H1 (cell line): Measurements from ENCODE around the gene PEX14. TPM values are rescaled to one million over a fixed set of nuclear protein-coding genes. Genes with fewer than 3 reads are reported as not detected.

Source experiments
- CTCF ChIA-PET: fragments of 300-600 bp; sonication (Branson Sonifier 250); formaldehyde crosslinking; loops from one replicate; lab custom pipeline; 2021; ENCODE audit not compliant: partially characterized antibody; lab: Charles Lee
- POLR2A ChIA-PET: fragments of 300-600 bp; sonication (Branson Sonifier 250); formaldehyde crosslinking; loops from one replicate; lab custom pipeline; 2021; ENCODE audit warnings: inconsistent platforms; ENCODE audit not compliant: partially characterized antibody; lab: Charles Lee
- DNase-seq, 2 experiments: peaks; one replicate each; pipeline versions ENCODE4 v3.0.0 to v3.0.0-alpha.2; 2010 to 2022; ENCODE audit warnings: low spot score in 2 of 2, low read depth in 1 of 2, mixed read lengths in 1 of 2
- FAIRE-seq: peaks from 2 replicates; lab custom pipeline; 2011; peaks lifted over from hg19 to GRCh38; lab: Jason Lieb, UNC
- H2AFZ ChIP-seq: 2 replicates; pipeline ENCODE4 v1.8.1; 2012; ENCODE audit warnings: low read length, inconsistent platforms
- H2AK5ac ChIP-seq: 2 replicates; pipeline ENCODE4 v1.6.1; 2013; ENCODE audit warnings: low read depth, low read length
- H2BK120ac ChIP-seq: replicated peaks from 2 replicates; pipeline ENCODE3; 2013; ENCODE audit warnings: low read depth, low read length, inconsistent platforms
- H2BK12ac ChIP-seq: 2 replicates; pipeline ENCODE4 v1.6.1; 2013; ENCODE audit warnings: low read depth, low read length
- H2BK15ac ChIP-seq: 2 replicates; pipeline ENCODE4 v1.6.1; 2013; ENCODE audit warnings: low read length
- H2BK20ac ChIP-seq: 2 replicates; pipeline ENCODE4 v1.6.1; 2013; ENCODE audit warnings: low read length
- H2BK5ac ChIP-seq: 2 replicates; pipeline ENCODE4 v1.6.1; 2013; ENCODE audit warnings: low read depth, low read length
- H3K14ac ChIP-seq: 2 replicates; pipeline ENCODE4 v1.6.1; 2013; ENCODE audit warnings: inconsistent platforms; ENCODE audit not compliant: insufficient read length
- H3K18ac ChIP-seq: 2 replicates; pipeline ENCODE4 v1.6.1; 2013; ENCODE audit warnings: low read length; ENCODE audit errors: extremely low read depth
- H3K23ac ChIP-seq: 2 replicates; pipeline ENCODE4 v1.6.1; 2013; ENCODE audit warnings: inconsistent platforms; ENCODE audit not compliant: insufficient read length
- H3K23me2 ChIP-seq: 2 replicates; pipeline ENCODE4 v1.6.1; 2013; ENCODE audit warnings: low read depth, low read length
- H3K27ac ChIP-seq: 2 replicates; pipeline ENCODE4 v1.6.1; 2011; ENCODE audit warnings: low read depth, low read length, inconsistent platforms
- H3K27me3 ChIP-seq, 4 experiments: replicated peaks in 1 of 4; 1 replicate in 1 of 4; 2 replicates in 3 of 4; pipeline versions ENCODE4 v1.6.1 to v1.8.1; 2011 to 2013; ENCODE audit warnings: low read length in 3 of 4, mild to moderate bottlenecking in 3 of 4, inconsistent platforms in 2 of 4, mixed read lengths in 2 of 4, moderate library complexity in 1 of 4; ENCODE audit not compliant: control insufficient read depth in 3 of 4, insufficient read depth in 3 of 4; ENCODE audit errors: extremely low read depth in 1 of 4
- H3K36me3 ChIP-seq, 4 experiments: 2 replicates each; pipeline versions ENCODE4 v1.6.1 to v1.8.1; 2011 to 2013; ENCODE audit warnings: mild to moderate bottlenecking in 4 of 4, low read length in 3 of 4, moderate library complexity in 2 of 4, control low read depth in 1 of 4, inconsistent platforms in 1 of 4; ENCODE audit not compliant: insufficient read depth in 4 of 4, control insufficient read depth in 2 of 4
- H3K4ac ChIP-seq: replicated peaks from 2 replicates; pipeline ENCODE3; 2013; ENCODE audit warnings: low read length, low read depth, mixed read lengths, inconsistent platforms; ENCODE audit not compliant: insufficient read length
- H3K4me1 ChIP-seq, 4 experiments: replicated peaks in 1 of 4; 1 replicate in 1 of 4; 2 replicates in 3 of 4; pipeline versions ENCODE4 v1.6.1 to v1.8.1; 2011 to 2013; ENCODE audit warnings: low read length in 3 of 4, inconsistent platforms in 2 of 4, mixed read lengths in 1 of 4; ENCODE audit not compliant: insufficient read depth in 4 of 4, control insufficient read depth in 3 of 4
- H3K4me2 ChIP-seq, 2 experiments: 2 replicates each; pipeline versions ENCODE4 v1.6.1 to v1.8.1; 2011 to 2013; ENCODE audit warnings: low read depth in 2 of 2, low read length in 2 of 2, control low read depth in 1 of 2, inconsistent platforms in 1 of 2, mild to moderate bottlenecking in 1 of 2; ENCODE audit not compliant: insufficient read depth in 1 of 2
- H3K4me3 ChIP-seq, 4 experiments: fragments of 200-600, 300-600 bp in 1 of 4; sonication (generic), shearing (Covaris generic), sonication (Bioruptor Twin) in 1 of 4; 2 replicates each; pipeline versions ENCODE4 v1.5.1 to v1.8.1; 2011 to 2016; ENCODE audit warnings: low read length in 4 of 4, low read depth in 3 of 4, control low read depth in 2 of 4, inconsistent platforms in 2 of 4, mild to moderate bottlenecking in 2 of 4, mixed read lengths in 1 of 4, moderate library complexity in 1 of 4; ENCODE audit not compliant: insufficient read depth in 2 of 4; ENCODE audit errors: extremely low read depth in 1 of 4
- H3K56ac ChIP-seq: replicated peaks from 2 replicates; pipeline ENCODE3; 2013; ENCODE audit warnings: low read depth, mild to moderate bottlenecking, mixed read lengths, low read length, inconsistent platforms; ENCODE audit not compliant: insufficient read length
- H3K79me1 ChIP-seq: 2 replicates; pipeline ENCODE4 v1.6.1; 2013; ENCODE audit warnings: low read depth, low read length, control low read depth
- H3K79me2 ChIP-seq, 2 experiments: 2 replicates each; pipeline versions ENCODE4 v1.6.1 to v1.8.1; 2012 to 2013; ENCODE audit warnings: low read length in 2 of 2, mild to moderate bottlenecking in 2 of 2, inconsistent platforms in 1 of 2; ENCODE audit not compliant: insufficient read depth in 2 of 2, control insufficient read depth in 1 of 2
- H3K9ac ChIP-seq, 4 experiments: replicated peaks in 1 of 4; 1 replicate in 1 of 4; 2 replicates in 3 of 4; pipeline versions ENCODE4 v1.6.1 to v1.8.1; 2011 to 2013; ENCODE audit warnings: low read depth in 3 of 4, low read length in 3 of 4, control low read depth in 2 of 4, mild to moderate bottlenecking in 2 of 4, moderate library complexity in 2 of 4, inconsistent platforms in 1 of 4; ENCODE audit errors: extremely low read depth in 1 of 4
- H3K9me3 ChIP-seq, 2 experiments: 2 replicates each; pipeline versions ENCODE4 v1.6.1 to v1.8.1; 2012 to 2013; ENCODE audit warnings: mild to moderate bottlenecking in 2 of 2, moderate library complexity in 2 of 2, control low read depth in 1 of 2, inconsistent platforms in 1 of 2, low read depth in 1 of 2, low read length in 1 of 2, mixed read lengths in 1 of 2; ENCODE audit not compliant: insufficient read depth in 2 of 2
- H4K20me1 ChIP-seq, 2 experiments: replicated peaks in 1 of 2; 2 replicates each; pipeline versions ENCODE3 to v1.8.1; 2011 to 2013; ENCODE audit warnings: inconsistent platforms in 2 of 2, low read length in 2 of 2, mild to moderate bottlenecking in 1 of 2; ENCODE audit not compliant: insufficient read depth in 2 of 2, control insufficient read depth in 1 of 2
- H4K5ac ChIP-seq: 2 replicates; pipeline ENCODE4 v1.6.1; 2013; ENCODE audit warnings: low read length, low read depth, mixed read lengths, inconsistent platforms; ENCODE audit not compliant: insufficient read length
- H4K8ac ChIP-seq: 2 replicates; pipeline ENCODE4 v1.8.0; 2013; ENCODE audit warnings: mild to moderate bottlenecking, moderate library complexity, low read length, inconsistent platforms; ENCODE audit not compliant: insufficient read depth; ENCODE audit errors: extremely low read depth
- H4K91ac ChIP-seq: replicated peaks from 2 replicates; pipeline ENCODE3; 2013; ENCODE audit warnings: low read length, mixed read lengths, inconsistent platforms; ENCODE audit not compliant: insufficient read length
- KDM4A ChIP-seq: IDR thresholded peaks from one replicate; pipeline ENCODE4 v1.7.1; 2012; ENCODE audit warnings: low read depth, mild to moderate bottlenecking, moderate library complexity, low read length, inconsistent platforms; ENCODE audit not compliant: severe bottlenecking
- MAFK ChIP-seq: IDR thresholded peaks from 2 replicates; pipeline ENCODE4 v1.6.1; 2012; ENCODE audit warnings: low read depth, mild to moderate bottlenecking, improper control_type of control experiment, low read length
- POU5F1 ChIP-seq: IDR thresholded peaks from 2 replicates; pipeline ENCODE4 v1.6.1; 2011; ENCODE audit warnings: low read depth, mild to moderate bottlenecking, low read length, moderate library complexity
- SIN3A ChIP-seq, 2 experiments: IDR thresholded peaks in 1 of 2; conservative IDR thresholded peaks in 1 of 2; 2 replicates each; pipeline ENCODE4 v1.6.1; 2011 to 2012; ENCODE audit warnings: low read length in 2 of 2, improper control_type of control experiment in 1 of 2, low read depth in 1 of 2, mild to moderate bottlenecking in 1 of 2
- SP1 ChIP-seq: IDR thresholded peaks from 2 replicates; pipeline ENCODE4 v1.6.1; 2011; ENCODE audit warnings: low read depth, low read length
- TCF12 ChIP-seq: IDR thresholded peaks from 2 replicates; pipeline ENCODE4 v1.6.1; 2011; ENCODE audit warnings: low read depth, mild to moderate bottlenecking, low read length
- ZNF274 ChIP-seq: IDR thresholded peaks from 2 replicates; pipeline ENCODE4 v1.7.0; 2012; ENCODE audit warnings: low read length, borderline replicate concordance; ENCODE audit errors: extremely low read depth
- WGBS, 2 experiments: shearing (Covaris generic) in 1 of 2; methylation state at CpG; one replicate each; pipeline versions ENCODE4 v1.1.6 to v1.1.7; 2013 to 2015; ENCODE audit warnings: low lambda C conversion rate in 2 of 2, mixed read lengths in 2 of 2, inconsistent platforms in 1 of 2, low coverage in 1 of 2, missing lambda C conversion rate in 1 of 2; ENCODE audit not compliant: insufficient replicate concordance in 2 of 2, insufficient coverage in 1 of 2, insufficient read length in 1 of 2; ENCODE audit errors: extremely low coverage in 1 of 2, missing lambda C conversion rate in 1 of 2; 5-methylcytosine and 5-hydroxymethylcytosine counted together
- polyA plus RNA-seq, 7 experiments: library from polyadenylated mRNA; depleted of rRNA in 3 of 7; stranded (reverse) in 5 of 7; unstranded in 2 of 7; fragments of >200 nt in 5 of 7; fragments of 200-250 nt in 2 of 7; gene quantifications; 1 replicate in 5 of 7; 2 replicates in 1 of 7; 4 replicates in 1 of 7; pipeline versions ENCODE4 v1.2.1 to v1.2.3, GENCODE V29; 2011 to 2013; ENCODE audit warnings: missing spikeins in 2 of 7, mixed read lengths in 2 of 7
- total RNA-seq: library from RNA; stranded (reverse); fragmentation: NEBNext Ultra II Directional; extraction: Animal tissue kit (Norgen Biotek cat#: 25700); gene quantifications from 2 replicates; pipeline ENCODE4 v1.2.1, GENCODE V29; 2021

Gene PEX14
- total and polyA plus RNA-seq, 2 of the 8 experiments (the other 6 are each of a cell fraction or from before 2014, with no cell fraction given), result 13.0 to 19.8 TPM

DNA sequence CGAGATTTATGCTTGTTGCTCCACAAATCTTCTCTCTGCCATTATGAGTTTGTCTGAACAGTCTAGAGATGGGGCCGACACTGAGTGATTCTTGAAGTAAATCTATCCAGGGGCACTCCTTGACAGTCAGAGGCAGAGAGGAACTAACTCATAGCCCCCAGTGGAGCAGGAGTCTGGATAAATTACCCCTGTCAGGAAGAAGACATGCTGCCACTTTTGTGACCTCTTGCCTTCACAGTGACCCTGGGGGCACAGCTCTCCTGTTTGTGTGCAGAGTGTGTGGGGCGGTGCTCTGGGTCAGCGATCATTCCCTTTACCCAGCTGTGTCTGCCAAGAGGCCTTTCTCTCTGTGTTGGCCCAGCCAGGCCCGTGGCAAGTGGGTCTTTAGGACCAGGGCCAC lies 29.5 kb downstream of the PEX14 start:
- DNase-seq (no peak), FAIRE-seq (no peak)
- Histone ChIP-seq H2AFZ (no peak overlapping the region), H4K20me1 (peaks cover 0 to 3% of the 10 kb centered on the region in 2 experiments), H4K8ac (no peak overlapping the region), H2BK12ac (no peak overlapping the region), H4K5ac (no peak overlapping the region), H4K91ac (no peak overlapping the region), H3K14ac (no peak overlapping the region), H2AK5ac (no peak overlapping the region), H3K9me3 (no peaks in the 10 kb centered on the region), H3K9ac (no peak overlapping the region), H3K23me2 (no peaks in the 10 kb centered on the region), H3K4me1 (peaks cover 0 to 9% (median 3%) of the 10 kb centered on the region in 4 experiments; a peak in 5 of 7 replicates), H3K4me2 (no peak overlapping the region), H3K36me3 (no peaks in the 10 kb centered on the region), H3K18ac (no peak overlapping the region), H3K27me3 (no peaks in the 10 kb centered on the region), H3K27ac (no peak overlapping the region), H3K79me2 (peaks cover 0 to 17% of the 10 kb centered on the region in 2 experiments; a peak in 1 of 4 replicates), H3K56ac (no peak overlapping the region), H2BK15ac (no peak overlapping the region), H3K23ac (no peak overlapping the region), H3K4ac (no peak overlapping the region), H2BK20ac (no peak overlapping the region), H3K79me1 (peaks cover 4% of the 10 kb centered on the region; the same call in 1 of the 2 replicates), H2BK120ac (no peak overlapping the region), H3K4me3 (no peak overlapping the region), H2BK5ac (no peak overlapping the region)
- ChIA-PET POLR2A (no interaction called here), CTCF (interaction anchor here (0.9 to 9.1 kb wide), 6 partner anchors 10 to 1655 kb away, joined by 3 to 78 read pairs (median 4); no protein-coding TSS in a partner anchor)
- no peak for TF ChIP-seq SIN3A (conservative IDR thresholded peaks at IDR 0.05 in 1 of 2, IDR thresholded peaks at IDR 0.05 in 1 of 2; ENCODE audit: low read depth in 1 of 2, low read length in 2 of 2)
- no peak for TF ChIP-seq ZNF274
- no peak for TF ChIP-seq KDM4A
- no peak for TF ChIP-seq TCF12
- TF ChIP-seq POU5F1, result no peak
- TF ChIP-seq MAFK, result no peak
- TF ChIP-seq SP1, result no peak
- 66% methylated on average over 5 of the region's 5 CpGs; no CpG with 5 or more reads in 1 of the 2 experiments for WGBS, 2 experiments
